Measurements from ENCODE around the gene SLBP.

The SLBP gene

GRCh38 chr4:1712216-1713002 lies at the start of gene SLBP:
SLBP (minus strand) TSS chr4:1712319; CDS start chr4:1712188, 131 bp downstream.
- DNase-seq, result peak; percentile 99

- no peak for DNase-seq
These were observed 49.1 kb upstream of the SLBP start for GRCh38 chr4:1761130-1761689.

DNA sequence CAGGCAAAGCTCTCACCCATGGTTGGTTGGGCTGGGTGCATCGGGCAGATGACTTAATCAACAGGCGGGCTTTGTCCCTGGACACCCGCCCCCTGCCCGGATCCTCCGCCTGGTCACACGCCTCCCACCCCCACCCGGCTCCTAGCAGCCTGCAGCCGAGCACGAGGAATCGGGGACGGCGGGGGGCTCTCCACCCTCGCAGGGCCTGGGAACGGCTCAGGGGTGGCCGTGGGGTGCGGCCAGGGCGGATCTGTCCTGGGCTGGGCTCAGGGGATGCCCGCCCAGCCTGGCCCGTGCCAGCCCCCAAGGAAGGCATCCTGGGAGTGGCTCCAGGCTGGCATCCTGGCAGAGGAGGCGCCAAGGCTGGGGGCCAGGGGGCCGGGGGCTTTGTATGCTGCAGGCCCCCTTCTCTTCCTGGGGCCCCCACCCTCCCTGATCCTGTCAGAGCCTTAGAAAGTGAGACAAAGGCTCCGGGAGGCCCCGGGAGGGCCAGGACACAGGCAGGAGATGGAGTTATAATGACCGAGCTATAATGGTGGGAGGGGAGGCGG lies 48.5 kb upstream of the SLBP start:
- no peak for DNase-seq

DNA sequence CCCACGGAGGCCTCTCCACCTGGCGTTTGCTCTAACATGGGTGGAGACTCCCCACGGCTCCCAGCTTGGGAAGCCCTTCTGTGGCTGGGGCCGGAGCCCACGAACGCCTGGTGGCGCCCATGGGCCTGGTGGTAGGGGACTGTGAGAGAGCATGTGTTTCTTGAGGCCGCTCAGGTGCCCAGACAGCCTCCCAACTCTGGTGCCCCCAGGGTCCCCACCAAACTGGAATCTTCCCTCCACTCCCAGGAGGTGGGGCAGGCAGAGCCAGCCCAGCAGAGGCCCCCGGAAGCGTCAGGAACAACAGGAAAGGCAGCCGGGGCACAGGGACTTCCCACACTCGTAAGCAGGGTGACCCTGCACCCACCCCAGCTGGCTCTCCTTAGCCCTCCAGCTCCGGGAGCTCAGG lies 47.7 kb upstream of the SLBP start:
- DNase-seq, result no peak

GRCh38 chr4:1759170-1759817 lies 47.2 kb upstream of the SLBP start:
- no peak for DNase-seq

- no peak for DNase-seq
These were observed 46.4 kb upstream of the SLBP start for GRCh38 chr4:1758306-1759121.

- no peak for DNase-seq
These were observed 45.7 kb upstream of the SLBP start for GRCh38 chr4:1757836-1758235.

GRCh38 chr4:1756893-1757779 lies 45.0 kb upstream of the SLBP start:
- no peak for DNase-seq

- DNase-seq, result no peak
These were observed 44.0 kb upstream of the SLBP start for GRCh38 chr4:1756079-1756478.

DNA sequence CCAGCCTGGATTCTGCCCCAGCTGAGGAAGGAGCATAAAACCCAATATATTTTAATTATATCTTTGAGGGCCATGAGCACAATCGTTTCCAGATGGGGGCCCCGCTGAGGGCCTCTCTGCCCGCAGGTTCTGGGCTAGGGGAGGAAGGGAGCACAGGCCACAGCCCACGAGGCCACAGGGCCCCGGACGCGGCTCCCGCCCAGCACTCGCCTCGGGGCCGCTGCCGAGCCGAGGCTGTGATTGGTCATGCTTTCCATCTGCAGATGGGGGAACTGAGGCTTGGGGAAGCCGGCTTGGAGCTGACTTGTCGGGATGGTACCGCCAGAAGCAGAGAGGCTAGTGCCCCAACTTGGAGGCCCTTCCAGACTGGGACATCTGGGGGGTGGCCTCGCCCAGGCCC lies 43.2 kb upstream of the SLBP start:
- DNase-seq, result no peak

DNA sequence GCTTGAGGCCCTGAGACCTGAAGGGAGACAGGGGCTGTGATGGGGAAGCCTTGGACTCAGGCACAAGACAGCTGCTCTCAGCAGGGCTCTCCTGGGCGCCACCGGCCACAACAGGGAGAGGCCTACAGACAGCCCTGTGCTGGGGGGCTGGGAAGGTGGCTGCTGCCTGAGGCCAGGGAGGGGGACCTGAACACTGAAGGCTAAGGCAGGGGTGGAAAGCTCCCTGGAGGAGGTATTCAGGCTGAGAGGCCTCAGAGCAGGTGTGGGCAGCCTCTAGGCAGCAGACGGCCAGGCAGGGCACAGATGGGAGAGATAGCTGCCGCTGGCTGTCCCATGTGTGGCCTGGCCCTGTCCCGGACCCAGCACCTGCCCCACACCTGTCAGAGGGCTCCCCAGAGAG lies 42.2 kb upstream of the SLBP start:
- no peak for DNase-seq

DNA sequence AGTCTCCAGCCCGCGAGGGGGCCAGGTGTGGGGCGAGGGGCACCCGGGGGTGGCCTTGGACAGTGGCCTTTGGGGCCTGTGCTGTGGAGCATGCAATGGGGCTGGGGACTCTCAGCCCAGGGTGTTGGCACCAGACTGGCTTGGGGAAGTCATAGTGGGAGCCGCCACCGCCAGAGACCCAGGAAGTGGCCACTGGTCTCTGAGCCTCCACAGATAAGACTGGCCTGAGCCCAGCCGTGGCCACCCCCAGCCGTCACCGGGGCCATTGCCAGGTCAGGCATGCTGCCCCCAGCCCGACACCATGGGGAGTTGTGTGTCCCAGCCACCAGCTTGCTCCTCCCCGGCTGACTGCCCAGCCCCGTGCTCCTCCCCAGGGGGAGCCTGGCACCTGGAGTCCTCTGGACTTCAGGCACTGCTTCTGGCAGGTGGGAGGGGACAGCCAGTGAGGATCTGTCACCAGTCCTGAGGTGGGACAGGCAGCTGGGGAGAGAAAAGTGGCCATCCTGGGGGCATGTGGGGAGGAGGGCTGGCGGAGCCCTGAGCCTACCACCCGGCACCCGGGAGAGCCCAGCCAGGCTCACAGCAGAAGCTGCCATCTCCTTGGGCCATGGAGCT lies 41.7 kb upstream of the SLBP start:
- no peak for DNase-seq

DNA sequence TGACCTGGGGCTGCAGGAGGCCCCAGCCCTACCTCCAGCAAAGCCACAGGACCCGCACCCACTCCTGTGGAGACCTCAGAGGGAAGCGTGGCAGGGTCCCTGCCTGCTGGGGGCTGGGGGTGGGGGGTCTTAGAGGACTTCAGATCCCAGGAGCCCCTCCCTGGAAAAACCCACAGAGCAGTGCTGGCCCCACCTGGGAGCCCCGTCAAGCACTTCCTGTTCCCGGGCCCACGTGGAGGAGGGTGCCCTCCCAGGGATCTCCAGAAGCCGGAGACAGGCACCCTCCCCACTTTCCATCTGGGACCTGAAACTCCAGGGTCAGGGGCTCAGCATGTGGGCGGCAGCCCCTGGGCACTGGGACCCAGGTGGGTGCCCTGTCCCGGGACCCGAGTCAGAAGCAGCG lies 41.2 kb upstream of the SLBP start:
- DNase-seq, result no peak

DNA sequence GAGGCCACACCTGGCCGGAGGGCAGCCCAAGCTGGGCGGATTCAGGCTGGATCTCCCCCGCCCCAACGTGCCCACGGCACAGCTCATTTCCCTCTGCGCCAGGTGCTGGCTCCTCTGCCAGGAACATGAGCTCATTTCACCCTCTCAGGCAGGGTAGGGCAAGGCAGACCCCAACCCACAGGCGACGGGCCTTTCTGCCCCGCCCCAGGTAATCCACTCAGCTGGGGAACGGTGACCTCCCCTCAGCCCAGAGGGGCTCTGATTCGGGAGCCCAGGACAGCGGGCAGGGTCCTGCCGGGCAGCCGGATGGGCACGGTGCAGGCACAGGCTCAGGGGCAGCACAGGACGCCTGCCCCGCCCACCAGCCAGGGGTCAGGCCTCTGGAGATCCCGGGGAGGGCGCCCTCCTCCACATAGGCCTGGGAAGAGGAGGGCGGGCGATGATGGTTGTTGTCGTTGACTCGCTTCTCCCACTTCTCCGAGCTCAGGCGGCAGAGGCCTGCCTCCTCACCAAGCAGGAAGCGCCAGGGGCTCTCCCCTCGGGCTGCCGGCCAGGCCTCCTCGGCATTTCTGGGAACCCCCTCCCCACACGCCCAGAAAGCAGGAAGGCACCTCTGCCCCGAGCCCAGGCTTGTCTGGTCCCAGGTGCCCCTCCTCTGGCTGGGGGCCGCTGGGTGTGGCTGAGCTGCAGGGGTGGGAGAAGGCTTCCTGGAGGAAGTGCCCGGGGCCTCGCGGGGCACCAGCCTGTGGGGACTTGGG lies 40.3 kb upstream of the SLBP start:
- DNase-seq, result peak; percentile 24

- DNase-seq, result no peak
These were observed 39.8 kb upstream of the SLBP start for GRCh38 chr4:1751919-1752283.

- DNase-seq, result no peak
These were observed 39.2 kb upstream of the SLBP start for GRCh38 chr4:1751155-1751918.

- no peak for DNase-seq
These were observed 38.4 kb upstream of the SLBP start for GRCh38 chr4:1750381-1751154.

DNA sequence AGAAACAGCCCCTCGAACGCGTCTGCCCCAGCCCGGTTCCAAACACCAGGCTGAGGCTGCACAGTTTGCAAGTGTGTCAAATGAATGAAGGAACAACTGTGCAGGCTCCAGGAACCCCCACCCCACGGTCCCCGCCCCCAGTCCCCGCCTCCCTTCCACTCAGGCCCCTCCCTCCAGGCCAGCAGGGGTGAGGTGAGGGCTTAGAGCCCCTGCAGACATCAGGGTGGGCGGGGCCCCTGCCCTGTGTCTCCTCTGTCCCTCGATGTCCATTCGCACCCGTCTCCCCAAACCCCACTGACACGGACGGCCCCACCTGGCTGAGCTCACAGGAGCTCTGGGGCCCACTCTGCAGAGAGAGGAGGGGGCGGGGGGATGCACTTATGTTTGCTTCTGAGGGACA lies 37.7 kb upstream of the SLBP start:
- DNase-seq, result no peak

DNA sequence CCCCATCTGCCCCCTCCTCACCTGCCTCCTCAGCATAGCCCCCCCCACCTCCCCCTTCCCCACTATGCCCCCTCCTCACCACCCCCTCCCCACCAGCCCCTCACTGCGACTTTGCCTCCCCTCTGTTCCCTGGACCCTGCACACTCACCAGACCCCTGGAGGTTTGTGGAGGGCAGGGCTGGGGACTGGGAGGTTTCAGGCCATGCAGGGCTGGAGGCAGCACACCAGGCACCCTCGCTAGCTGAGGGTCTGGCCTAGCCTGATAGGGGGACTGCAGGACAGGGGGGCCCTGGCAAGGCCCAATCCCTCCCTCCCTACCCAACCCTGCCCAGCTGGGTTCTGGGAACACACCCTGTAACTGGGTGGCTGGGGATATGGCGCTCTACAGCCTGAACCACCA lies 37.3 kb upstream of the SLBP start:
- DNase-seq, result no peak

Measured in stimulated activated CD4-positive, alpha-beta T cell treated with anti-CD3 and anti-CD28 coated beads, Interleukin-4, amount 100 ng/mL, for 1 hour (primary cell).